AG10803 (cell line): ENCODE data around the gene CASQ2.

Source experiments
- DNase-seq: peaks from one replicate; pipeline ENCODE4 v3.0.0; 2010; ENCODE audit warnings: low read depth
- H3K4me3 ChIP-seq: 2 replicates; pipeline ENCODE4 v1.5.1; 2011; ENCODE audit warnings: mild to moderate bottlenecking, low read length, control low read depth
- TF ChIP-seq, protein P1 (sequence below): conservative IDR thresholded peaks from 2 replicates; pipeline ENCODE4 v1.5.1; 2011; ENCODE audit warnings: mild to moderate bottlenecking, low read length, control low read depth, inconsistent platforms

CASQ2 gene

GRCh38 chr1:115655306-115655663, 113.2 kb downstream of the CASQ2 start:
- TF ChIP-seq, protein P1, sequence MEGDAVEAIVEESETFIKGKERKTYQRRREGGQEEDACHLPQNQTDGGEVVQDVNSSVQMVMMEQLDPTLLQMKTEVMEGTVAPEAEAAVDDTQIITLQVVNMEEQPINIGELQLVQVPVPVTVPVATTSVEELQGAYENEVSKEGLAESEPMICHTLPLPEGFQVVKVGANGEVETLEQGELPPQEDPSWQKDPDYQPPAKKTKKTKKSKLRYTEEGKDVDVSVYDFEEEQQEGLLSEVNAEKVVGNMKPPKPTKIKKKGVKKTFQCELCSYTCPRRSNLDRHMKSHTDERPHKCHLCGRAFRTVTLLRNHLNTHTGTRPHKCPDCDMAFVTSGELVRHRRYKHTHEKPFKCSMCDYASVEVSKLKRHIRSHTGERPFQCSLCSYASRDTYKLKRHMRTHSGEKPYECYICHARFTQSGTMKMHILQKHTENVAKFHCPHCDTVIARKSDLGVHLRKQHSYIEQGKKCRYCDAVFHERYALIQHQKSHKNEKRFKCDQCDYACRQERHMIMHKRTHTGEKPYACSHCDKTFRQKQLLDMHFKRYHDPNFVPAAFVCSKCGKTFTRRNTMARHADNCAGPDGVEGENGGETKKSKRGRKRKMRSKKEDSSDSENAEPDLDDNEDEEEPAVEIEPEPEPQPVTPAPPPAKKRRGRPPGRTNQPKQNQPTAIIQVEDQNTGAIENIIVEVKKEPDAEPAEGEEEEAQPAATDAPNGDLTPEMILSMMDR, result no peak
- H3K4me3 ChIP-seq, result no peak overlapping the region
- DNase-seq, result no peak

DNA sequence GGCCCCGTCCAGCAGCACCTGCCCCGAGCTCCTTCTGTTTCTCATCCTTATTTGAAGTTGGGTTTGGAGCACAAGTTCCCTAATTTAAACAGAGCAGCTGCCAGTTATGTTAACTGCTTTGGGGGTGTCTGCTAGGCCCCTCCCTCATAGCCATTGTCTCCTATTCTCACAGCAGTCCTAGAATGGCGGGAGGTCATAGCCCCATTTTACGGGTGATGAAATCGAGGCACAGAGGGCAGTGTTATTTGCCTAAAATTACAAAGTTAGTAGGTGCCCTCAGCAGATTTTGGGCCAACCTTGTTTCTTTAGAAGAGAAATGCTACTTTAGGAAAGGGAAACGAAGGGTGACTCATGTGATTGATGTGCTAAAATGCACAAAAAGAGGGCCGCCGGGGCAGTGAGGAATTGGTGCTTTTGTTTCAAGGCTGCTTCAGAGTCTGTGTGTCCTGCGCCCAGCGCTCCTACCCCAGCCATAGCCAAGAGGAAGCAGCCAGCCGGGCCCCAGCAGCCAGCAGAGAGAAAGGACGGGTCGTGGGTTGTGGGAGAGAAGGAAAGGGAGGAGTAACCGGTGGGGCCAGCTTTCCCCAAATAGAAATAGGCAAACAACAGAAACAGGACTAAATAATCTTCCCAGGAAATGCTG, 113.7 kb downstream of the CASQ2 start:
- peak; percentile 15 for DNase-seq
- TF ChIP-seq, protein P1, result no peak
- no peak overlapping the region for H3K4me3 ChIP-seq

- no peak for DNase-seq
- TF ChIP-seq, protein P1, result no peak
These were observed 114.4 kb downstream of the CASQ2 start for GRCh38 chr1:115654125-115654524.

GRCh38 chr1:115652236-115652788, 116.2 kb downstream of the CASQ2 start:
- H3K4me3 ChIP-seq, result no peak overlapping the region
- no peak for DNase-seq
- TF ChIP-seq, protein P1, result no peak

More at GRCh38 chr1:115654125-115654524, 114.4 kb downstream of the CASQ2 start:
- no peak overlapping the region for H3K4me3 ChIP-seq

- H3K4me3 ChIP-seq, result no peak overlapping the region
- DNase-seq, result no peak
- TF ChIP-seq, protein P1, result no peak
These were observed 117.1 kb downstream of the CASQ2 start for GRCh38 chr1:115651391-115651790.

DNA sequence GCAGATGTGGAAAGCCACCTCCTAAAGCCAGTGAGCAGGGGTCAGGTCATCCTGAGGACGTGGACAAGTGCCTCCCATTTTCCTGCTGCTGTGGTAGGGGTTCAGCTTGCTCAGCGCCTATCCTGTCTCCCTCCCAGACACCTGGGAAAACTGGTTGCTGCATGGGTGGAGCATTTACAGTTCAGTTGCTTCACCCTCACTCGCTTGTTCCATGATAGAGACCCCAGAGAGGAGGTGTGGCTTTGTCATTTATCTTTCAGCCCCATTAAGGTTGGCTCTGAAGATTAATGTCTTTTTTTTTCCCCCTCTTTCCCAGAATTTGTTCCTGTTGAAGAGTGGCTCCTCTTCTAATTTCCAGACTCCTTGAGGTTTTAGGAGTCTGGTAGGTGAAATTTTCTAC, 117.6 kb downstream of the CASQ2 start:
- H3K4me3 ChIP-seq, result no peak overlapping the region
- no peak for DNase-seq
- TF ChIP-seq, protein P1, result no peak
